Loucy (cell line): ENCODE measurements around the gene LRPPRC.

Experiments used
- H2AFZ ChIP-seq: fragments of 200-600 bp; sonication (generic); 2 replicates; pipeline ENCODE4 v1.6.0; 2016; ENCODE audit warnings: antibody characterized with exemption, mild to moderate bottlenecking, low read length, moderate library complexity
- H3F3A ChIP-seq: fragments of 200-600 bp; 2 replicates; pipeline ENCODE4 v1.6.0; 2016; ENCODE audit warnings: antibody characterized with exemption, low read depth, mild to moderate bottlenecking
- H3K27me3 ChIP-seq: fragments of 200-600 bp; sonication (generic); 2 replicates; pipeline ENCODE4 v1.6.1; 2014; ENCODE audit warnings: low read length, mild to moderate bottlenecking; ENCODE audit not compliant: insufficient read depth, poor library complexity, severe bottlenecking
- H3K36me3 ChIP-seq: fragments of 200-600 bp; sonication (generic); 2 replicates; pipeline ENCODE4 v1.6.1; 2016; ENCODE audit warnings: low read length; ENCODE audit not compliant: insufficient read depth
- H3K4me1 ChIP-seq: fragments of 200-600 bp; sonication (generic); 2 replicates; pipeline ENCODE4 v1.5.1; 2014; ENCODE audit warnings: low read length, mild to moderate bottlenecking; ENCODE audit not compliant: insufficient read depth, poor library complexity, severe bottlenecking
- H3K4me2 ChIP-seq: fragments of 200-600 bp; sonication (generic); 2 replicates; pipeline ENCODE4 v1.6.0; 2014; ENCODE audit warnings: antibody characterized with exemption, low read length, low read depth, mild to moderate bottlenecking; ENCODE audit not compliant: poor library complexity, severe bottlenecking
- H3K4me3 ChIP-seq: fragments of 200-600 bp; sonication (generic); 2 replicates; pipeline ENCODE4 v1.5.1; 2014; ENCODE audit warnings: low read length, mild to moderate bottlenecking, mixed read lengths; ENCODE audit not compliant: poor library complexity, severe bottlenecking
- H3K79me2 ChIP-seq: fragments of 200-600 bp; sonication (generic); 2 replicates; pipeline ENCODE4 v1.6.1; 2014; ENCODE audit warnings: low read length; ENCODE audit not compliant: insufficient read depth
- H3K9ac ChIP-seq: fragments of 200-600 bp; sonication (generic); 2 replicates; pipeline ENCODE4 v1.6.0; 2014; ENCODE audit warnings: mild to moderate bottlenecking, low read depth, low read length, moderate library complexity; ENCODE audit not compliant: poor library complexity, severe bottlenecking
- H3K9me2 ChIP-seq: fragments of 200-600 bp; sonication (generic); replicated peaks from 2 replicates; pipeline ENCODE4 v1.6.1; 2016; ENCODE audit warnings: low read depth, low read length, mixed read lengths
- H3K9me3 ChIP-seq: fragments of 200-600 bp; sonication (generic); 2 replicates; pipeline ENCODE4 v1.6.1; 2014; ENCODE audit warnings: mild to moderate bottlenecking, antibody characterized with exemption, low read length, low read depth; ENCODE audit not compliant: insufficient read depth
- H4K20me1 ChIP-seq: fragments of 200-600 bp; sonication (generic); 2 replicates; pipeline ENCODE4 v1.6.0; 2014; ENCODE audit warnings: antibody characterized with exemption, low read length, mild to moderate bottlenecking; ENCODE audit not compliant: insufficient read depth, poor library complexity, severe bottlenecking
- CTCF ChIP-seq: fragments of 200-600 bp; sonication (generic); conservative IDR thresholded peaks from 2 replicates; pipeline ENCODE4 v1.5.1; 2014; ENCODE audit warnings: mild to moderate bottlenecking, antibody characterized with exemption, low read length
- EZH2phosphoT487 ChIP-seq: fragments of 200-600 bp; IDR thresholded peaks from 2 replicates; pipeline ENCODE4 v1.6.1; 2018; ENCODE audit warnings: antibody characterized with exemption, mild to moderate bottlenecking, moderate library complexity, borderline replicate concordance

Gene LRPPRC

GRCh38 chr2:44004735-44005602, 9.2 kb upstream of the LRPPRC start:
- Histone ChIP-seq H3K79me2 (no peaks in the 10 kb centered on the region), H3K27me3 (no peaks in the 10 kb centered on the region), H3K9me3 (no peaks in the 10 kb centered on the region), H3K9me2 (no peaks in the 10 kb centered on the region), H3K4me3 (peak overlapping the region; percentile 48), H3K4me2 (peak overlapping the region; percentile 61), H3K4me1 (peaks cover 19% of the 10 kb centered on the region), H3K36me3 (no peaks in the 10 kb centered on the region), H3K9ac (no peak overlapping the region), H3F3A (no peaks in the 10 kb centered on the region), H4K20me1 (no peaks in the 10 kb centered on the region), H2AFZ (peak overlapping the region; percentile 49; the same call in 1 of the 2 replicates)
- TF ChIP-seq CTCF, result no peak
- TF ChIP-seq EZH2phosphoT487, result no peak

- Histone ChIP-seq H3K4me1 (peaks cover 19% of the 10 kb centered on the region), H3F3A (no peaks in the 10 kb centered on the region), H3K27me3 (no peaks in the 10 kb centered on the region), H3K36me3 (no peaks in the 10 kb centered on the region), H3K9me3 (no peaks in the 10 kb centered on the region), H3K9me2 (no peaks in the 10 kb centered on the region), H4K20me1 (no peaks in the 10 kb centered on the region), H2AFZ (no peak overlapping the region), H3K4me2 (no peak overlapping the region), H3K4me3 (no peak overlapping the region), H3K79me2 (no peaks in the 10 kb centered on the region), H3K9ac (no peak overlapping the region)
- TF ChIP-seq EZH2phosphoT487 (no peak), CTCF (no peak)
Observed at GRCh38 chr2:44001716-44002115, 5.9 kb upstream of the LRPPRC start.

GRCh38 chr2:43998263-43998662, 2.5 kb upstream of the LRPPRC start:
- no peak overlapping the region for H2AFZ ChIP-seq
- no peak overlapping the region for H3K4me3 ChIP-seq
- H3F3A ChIP-seq, result no peaks in the 10 kb centered on the region
- H3K79me2 ChIP-seq, result peaks cover 26% of the 10 kb centered on the region
- H3K9ac ChIP-seq, result no peak overlapping the region
- no peaks in the 10 kb centered on the region for H3K9me3 ChIP-seq
- no peak for TF ChIP-seq EZH2phosphoT487
- TF ChIP-seq CTCF, result no peak
- peaks cover 24% of the 10 kb centered on the region for H4K20me1 ChIP-seq
- H3K27me3 ChIP-seq, result peaks cover 5% of the 10 kb centered on the region
- H3K4me1 ChIP-seq, result peaks cover 16% of the 10 kb centered on the region
- no peak overlapping the region for H3K4me2 ChIP-seq
- H3K36me3 ChIP-seq, result no peaks in the 10 kb centered on the region
- H3K9me2 ChIP-seq, result no peaks in the 10 kb centered on the region
